Fibroblast of skin of left quadriceps (primary cell): ENCODE measurements around the gene USP53.
A peak's percentile ranks its signal among the peaks of the same experiment; 100 is the strongest.
"Not testable (repeated sequence)": the region's sequence is repeated elsewhere in the genome, so short reads cannot be mapped to it uniquely, and the experiment has no call there.

Experiments
- DNase-seq, 2 experiments: peaks; one replicate each; pipeline ENCODE4 v3.0.0-alpha.2; 2013; ENCODE audit warnings: low read depth in 2 of 2

The USP53 gene

DNA sequence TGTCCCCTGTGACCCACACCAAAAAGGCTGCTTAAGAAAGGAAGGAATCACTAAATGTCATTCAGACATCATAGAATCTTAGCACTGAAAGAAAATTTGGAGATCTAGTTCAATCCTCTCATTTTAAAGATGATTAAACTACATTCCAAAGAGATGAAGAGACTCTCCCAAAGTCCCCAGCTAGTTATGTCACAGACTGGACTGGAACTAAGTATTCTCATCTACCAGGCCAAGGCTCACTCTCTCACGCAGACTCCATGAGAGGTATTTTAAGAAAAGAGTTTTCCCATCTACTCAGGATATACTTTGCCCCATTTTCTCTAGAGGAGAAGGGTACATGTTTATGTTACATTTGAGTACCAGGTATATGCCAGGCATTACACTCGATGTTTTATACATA lies 102.5 kb downstream of the USP53 start:
- no peak for DNase-seq

GRCh38 chr4:119317990-119318389 lies 105.5 kb downstream of the USP53 start:
- DNase-seq = no peak

GRCh38 chr4:119321921-119322687 lies 109.6 kb downstream of the USP53 start, which contains the start of gene FABP2:
Gene FABP2 (minus strand): TSS chr4:119322138. CDS start chr4:119322102, 36 bp downstream.
- no peak for DNase-seq

DNA sequence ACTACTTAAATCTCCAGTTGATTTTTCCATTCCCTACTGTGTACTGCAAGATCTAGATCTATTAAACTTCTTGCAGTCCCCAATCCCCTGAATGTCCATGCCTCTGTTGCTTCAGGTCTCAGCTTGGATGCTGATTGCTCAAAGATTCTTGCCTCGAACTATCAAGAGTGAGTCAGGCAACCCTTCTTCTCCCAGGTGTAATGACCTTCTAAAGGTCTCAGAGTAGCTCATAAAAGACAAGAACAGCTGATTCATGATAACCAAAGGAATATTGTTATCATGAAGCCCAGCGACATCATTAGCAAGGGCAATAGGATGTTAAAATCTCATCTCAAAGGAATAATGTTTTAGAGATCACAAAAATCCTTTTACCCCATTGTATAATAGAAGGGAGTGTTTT lies 116.2 kb downstream of the USP53 start:
- DNase-seq = no peak

DNA sequence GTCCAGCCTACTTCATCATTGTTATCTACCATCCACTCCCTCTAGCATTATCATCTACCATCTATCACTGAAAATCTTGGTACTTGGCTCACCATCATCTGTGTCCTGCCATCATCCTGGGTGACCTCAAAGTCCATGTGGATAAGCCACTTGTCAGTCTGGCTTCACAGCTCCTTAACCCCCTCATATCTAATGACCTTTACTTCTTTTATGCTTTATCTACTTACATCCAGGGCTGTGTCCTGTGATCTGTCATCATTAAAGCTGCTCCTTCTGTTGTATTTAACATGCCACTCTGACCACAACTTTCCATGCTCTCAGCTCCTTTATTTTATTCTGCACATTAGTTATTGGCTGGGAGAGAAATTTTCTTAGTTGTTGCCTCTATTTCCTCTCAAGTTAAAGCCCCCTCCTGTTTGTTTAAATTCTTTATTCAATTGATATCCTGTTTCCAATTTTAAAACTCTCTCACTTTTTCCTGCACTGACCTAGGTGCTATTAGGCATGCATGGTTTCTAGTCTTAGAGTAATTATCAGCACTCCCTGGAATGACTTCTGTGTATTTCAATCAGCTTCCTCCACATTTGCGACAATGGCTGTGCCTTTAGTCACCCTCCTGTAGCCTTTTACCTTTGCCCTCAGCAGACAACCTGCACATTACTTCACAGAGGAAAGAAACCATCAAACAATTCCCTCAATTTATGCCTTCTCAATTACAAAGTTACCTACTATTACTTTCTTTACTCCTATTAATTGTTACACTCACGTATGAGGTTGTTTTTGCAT lies 117.5 kb downstream of the USP53 start:
- DNase-seq = no peak

DNA sequence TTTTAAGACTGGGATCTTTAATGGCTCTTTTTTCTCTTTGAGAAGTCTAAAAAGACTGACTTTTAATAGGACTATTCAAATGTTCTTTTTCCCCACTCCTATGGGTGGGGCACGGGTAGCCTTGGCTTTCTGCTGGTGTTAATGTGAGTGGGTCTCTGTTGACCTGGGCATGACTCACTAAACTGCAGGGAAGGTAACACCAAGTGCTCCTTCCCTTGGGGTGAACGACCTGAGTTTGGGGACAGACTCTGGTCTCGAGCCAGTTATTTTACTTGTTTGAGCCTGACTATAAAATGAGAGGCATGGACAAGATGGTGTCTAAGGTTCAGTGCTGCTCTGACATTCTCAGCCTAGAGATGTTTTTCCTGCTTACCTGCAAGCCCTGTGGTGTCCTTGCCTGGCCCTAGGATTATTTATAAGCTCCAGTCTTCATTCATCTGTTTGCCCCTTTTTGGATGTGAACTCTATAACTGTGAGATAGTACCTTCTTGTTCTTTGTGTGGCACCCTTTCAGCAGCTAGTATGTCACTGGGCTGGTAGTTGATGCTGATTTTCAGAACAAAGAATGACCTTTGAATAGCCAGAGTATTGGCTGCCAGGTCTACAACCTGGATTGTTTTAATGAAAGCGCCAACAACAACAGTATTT lies 123.9 kb downstream of the USP53 start:
- DNase-seq = not testable (repeated sequence)

- peak in 1 of 2 experiments; percentile 0 for DNase-seq
These were observed 124.5 kb downstream of the USP53 start for GRCh38 chr4:119337010-119337409.

DNA sequence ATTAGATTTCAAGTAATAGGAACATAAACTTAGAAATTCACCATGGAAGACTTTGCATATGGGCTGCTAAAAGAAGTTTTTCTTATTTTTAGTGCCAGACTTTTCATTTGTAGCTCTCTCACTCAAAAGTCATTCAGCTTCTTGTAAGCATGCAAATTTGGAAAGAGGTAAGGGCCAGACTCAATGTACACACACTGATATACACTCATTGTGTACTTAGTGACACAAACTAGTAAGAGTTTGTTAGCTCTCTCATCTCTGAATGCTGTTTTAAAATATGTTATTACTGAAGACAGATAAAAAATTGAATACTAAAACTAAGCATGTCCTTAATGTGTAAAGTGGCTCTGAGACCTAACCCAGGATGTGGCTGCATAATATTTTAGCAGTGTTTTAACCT lies 127.4 kb downstream of the USP53 start:
- DNase-seq = not testable (repeated sequence)

DNA sequence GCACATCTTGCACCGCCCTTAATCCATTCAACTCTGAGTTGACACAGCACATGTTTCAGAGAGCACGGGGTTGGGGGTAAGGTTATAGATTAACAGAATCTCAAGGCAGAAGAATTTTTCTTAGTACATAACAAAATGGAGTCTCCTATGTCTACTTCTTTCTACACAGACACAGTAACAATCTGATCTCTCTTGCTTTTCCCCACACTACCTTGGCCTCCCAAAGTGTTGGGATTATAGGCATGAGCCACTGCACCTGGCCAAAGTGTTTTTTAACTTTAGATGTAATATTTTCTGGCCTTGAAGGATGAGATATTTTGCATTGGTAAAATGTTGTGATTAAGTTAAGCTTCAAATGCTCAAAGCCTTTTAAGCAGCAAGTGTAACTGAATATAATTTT lies 130.8 kb downstream of the USP53 start:
- not testable (repeated sequence) for DNase-seq
